ENCODE measurements around the gene ZNF433. TPM values are rescaled to one million over a fixed set of nuclear protein-coding genes. Genes with fewer than 3 reads are reported as not detected.

ZNF433 gene
- total and polyA plus RNA-seq, 2 donors (not counting 3 experiments of a cell fraction or from before 2014, with no cell fraction given) = 1.8 to 2.1 TPM

- Histone ChIP-seq H3K9me1 (replicated peaks; ENCODE audit: control insufficient read depth, extremely low read depth, insufficient read depth, low read length) (no peaks in the 10 kb centered on the region), H3K36me3 (ENCODE audit: control insufficient read depth in 2 of 2, extremely low read depth in 1 of 2, insufficient read depth in 2 of 2, low read length in 2 of 2) (no peaks in the 10 kb centered on the region), H3K27ac (ENCODE audit: insufficient read depth, low read depth, low read length) (no peak overlapping the region), H3K9me3 (replicated peaks; ENCODE audit: control insufficient read depth, insufficient read depth, low read length) (peaks cover 28% of the 10 kb centered on the region), H3K27me3 (ENCODE audit: control insufficient read depth in 2 of 2, insufficient read depth in 2 of 2, low read length in 2 of 2) (no peaks in the 10 kb centered on the region), H3K79me2 (ENCODE audit: control insufficient read depth, insufficient read depth, low read length) (no peaks in the 10 kb centered on the region), H3K4me2 (ENCODE audit: insufficient read depth, low read length) (no peak overlapping the region), H4K20me1 (replicated peaks; ENCODE audit: control insufficient read depth, extremely low read depth, insufficient read depth, low read length) (no peaks in the 10 kb centered on the region), H3K4me3 (replicated peaks in 1 of 3; ENCODE audit: insufficient read depth in 1 of 3, low read depth in 1 of 3, low read length in 3 of 3) (no peak overlapping the region), H2AFZ (ENCODE audit: low read depth, low read length) (no peak overlapping the region), H3K9ac (replicated peaks; ENCODE audit: extremely low read depth, insufficient read depth, low read length) (no peak overlapping the region), H3K4me1 (ENCODE audit: control insufficient read depth, extremely low read depth, insufficient read depth, low read length) (no peaks in the 10 kb centered on the region)
- no peak for FAIRE-seq
- TF ChIP-seq FOS (IDR thresholded peaks at IDR 0.05; ENCODE audit: borderline replicate concordance, insufficient read depth, low read length) = no peak
- no peak for TF ChIP-seq JUN (IDR thresholded peaks at IDR 0.05; ENCODE audit: borderline replicate concordance, insufficient read depth, insufficient read length, low read depth)
- TF ChIP-seq POLR2A (IDR thresholded peaks at IDR 0.05; ENCODE audit: low read depth, low read length) = no peak
- no peak for TF ChIP-seq MYC (IDR thresholded peaks at IDR 0.05; ENCODE audit: low read depth, low read length)
- TF ChIP-seq CTCF (IDR thresholded peaks at IDR 0.05; ENCODE audit: extremely low read depth in 1 of 2, insufficient read depth in 1 of 2, low read depth in 1 of 2, low read length in 2 of 2) = no peak
- no peak for TF ChIP-seq MAX (IDR thresholded peaks at IDR 0.05; ENCODE audit: insufficient read depth, insufficient read length)
- no peak for TF ChIP-seq EZH2 (IDR thresholded peaks at IDR 0.05; ENCODE audit: borderline replicate concordance, low read depth, low read length, severe bottlenecking)
- no peak for TF ChIP-seq POLR2AphosphoS5 (IDR thresholded peaks at IDR 0.05; ENCODE audit: insufficient read depth, low read depth, low read length)
- TF ChIP-seq GATA2 (IDR thresholded peaks at IDR 0.05; ENCODE audit: insufficient read depth, insufficient read length, low read depth, low read length) = no peak
- ChIA-PET CTCF (no interaction called here), POLR2A (no interaction called here)
- no peak for DNase-seq (ENCODE audit: low read depth, low spot score)
- intact Hi-C loops (cut with micrococcal nuclease) (no loop called here), dilution Hi-C loops (cut with MboI; ENCODE audit: extremely low pct_ligation_motif_present, low sequenced_read_pairs) (no loop called here)
- BruUV-seq (replicated peaks) = no TSS peak
These were observed 56.0 kb downstream of the ZNF433 start for GRCh38 chr19:11979527-11979926.
